ENCODE measurements around the gene XRCC6.
A peak's percentile ranks its signal among the peaks of the same experiment; 100 is the strongest.
"Not testable (repeated sequence)": the region's sequence is repeated elsewhere in the genome, so short reads cannot be mapped to it uniquely, and the experiment has no call there.

Gene XRCC6

DNA sequence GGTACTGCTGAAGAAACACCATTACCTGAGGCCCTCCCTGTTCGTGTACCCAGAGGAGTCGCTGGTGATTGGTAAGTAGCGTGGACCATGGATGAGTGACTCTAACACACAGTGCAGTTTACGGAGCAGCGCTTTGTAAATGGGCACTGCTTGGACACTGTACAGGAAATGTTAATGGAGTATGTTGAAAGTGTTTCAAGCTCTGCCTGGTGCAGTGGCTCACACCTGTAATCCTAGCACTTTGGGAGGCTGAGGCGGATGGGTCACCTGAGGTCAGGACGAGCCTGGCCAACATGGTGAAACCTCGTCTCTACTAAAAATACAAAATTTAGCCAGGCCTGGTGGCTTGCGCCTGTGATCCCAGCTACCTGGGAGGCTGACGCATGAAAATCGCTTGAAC is 29.7 kb downstream of the XRCC6 start:
- no peak for DNase-seq (ENCODE audit: low read depth in 2 of 2)

DNA sequence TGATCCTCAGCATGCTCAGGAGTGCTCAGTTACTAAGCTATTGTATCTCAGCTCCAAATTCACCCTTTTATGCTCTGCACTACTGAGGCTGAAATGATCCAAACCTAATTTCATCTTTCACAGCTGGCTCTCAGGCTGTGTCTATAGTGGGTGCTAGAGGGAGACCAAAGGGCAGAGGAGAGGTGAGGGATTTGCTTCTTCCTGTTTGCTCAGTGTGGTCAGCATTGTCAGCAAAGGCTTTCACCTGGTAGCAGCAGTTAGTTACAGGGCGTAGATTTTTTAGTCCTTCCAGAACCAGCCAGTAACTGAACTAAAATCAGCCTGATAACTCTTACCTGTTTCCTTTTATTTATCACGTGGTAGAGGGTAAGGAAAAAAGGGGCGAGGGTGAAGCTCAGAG is 33.2 kb downstream of the XRCC6 start:
- DNase-seq (ENCODE audit: low read depth in 2 of 2) = no peak

DNA sequence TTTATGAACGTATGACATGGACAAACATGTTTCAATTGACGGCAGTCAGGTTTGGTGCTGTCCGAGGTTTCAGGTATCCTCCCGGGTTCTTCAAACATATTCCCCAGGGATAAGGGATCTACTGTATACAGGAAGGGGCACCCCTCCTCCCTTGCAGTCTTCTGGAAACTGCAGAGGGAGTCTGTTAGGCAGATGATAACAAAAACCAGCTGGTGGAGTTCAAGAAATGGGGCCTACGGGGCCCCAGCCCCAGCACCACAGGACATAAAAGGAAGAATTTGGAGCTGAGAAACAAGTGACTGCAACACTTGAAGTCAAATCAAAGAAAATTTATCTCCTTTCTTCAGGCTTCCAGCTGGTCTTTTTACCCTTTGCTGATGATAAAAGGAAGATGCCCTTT is 35.5 kb downstream of the XRCC6 start:
- DNase-seq (ENCODE audit: low read depth in 2 of 2) = no peak

DNA sequence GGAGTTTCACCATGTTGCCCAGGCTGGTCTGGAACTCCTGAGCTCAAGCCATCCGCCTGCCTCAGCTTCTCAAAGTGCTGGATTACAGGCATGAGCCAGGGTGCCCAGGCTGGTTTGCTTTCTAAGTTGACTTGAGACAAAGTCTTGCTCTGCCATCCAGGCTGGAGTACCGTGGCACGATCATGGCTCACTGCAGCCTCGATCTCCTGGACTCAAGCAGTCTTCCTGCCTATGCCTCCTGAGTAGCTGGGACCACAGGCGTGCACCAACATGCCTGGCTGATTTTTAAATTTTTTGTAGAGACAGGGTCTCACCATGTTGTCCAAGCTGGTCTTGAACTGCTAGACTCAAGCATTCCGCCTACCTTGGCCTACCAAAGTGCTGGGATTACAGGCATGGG is 36.6 kb downstream of the XRCC6 start:
- no peak for DNase-seq (ENCODE audit: low read depth in 2 of 2)

DNA sequence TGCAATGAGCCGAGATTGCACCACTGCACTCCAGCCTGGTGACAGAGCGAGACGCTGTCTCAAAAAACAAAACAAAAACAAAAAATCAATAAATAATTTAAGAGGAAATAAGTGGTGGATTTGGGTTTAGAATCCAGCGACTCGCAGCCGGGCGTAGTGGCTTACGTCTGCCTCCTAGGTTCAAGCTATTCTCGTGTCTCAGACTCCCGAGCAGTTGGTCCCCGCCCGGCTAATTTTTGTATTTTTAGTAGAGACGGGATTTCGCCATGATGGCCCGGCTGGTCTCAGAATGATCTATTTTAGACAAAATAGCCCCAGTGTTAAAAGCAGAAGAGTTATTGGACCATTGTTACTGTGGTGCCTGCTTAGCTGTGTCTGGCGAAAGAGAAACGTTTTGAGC is 37.8 kb downstream of the XRCC6 start:
- DNase-seq (ENCODE audit: low read depth in 2 of 2) = no peak

DNA sequence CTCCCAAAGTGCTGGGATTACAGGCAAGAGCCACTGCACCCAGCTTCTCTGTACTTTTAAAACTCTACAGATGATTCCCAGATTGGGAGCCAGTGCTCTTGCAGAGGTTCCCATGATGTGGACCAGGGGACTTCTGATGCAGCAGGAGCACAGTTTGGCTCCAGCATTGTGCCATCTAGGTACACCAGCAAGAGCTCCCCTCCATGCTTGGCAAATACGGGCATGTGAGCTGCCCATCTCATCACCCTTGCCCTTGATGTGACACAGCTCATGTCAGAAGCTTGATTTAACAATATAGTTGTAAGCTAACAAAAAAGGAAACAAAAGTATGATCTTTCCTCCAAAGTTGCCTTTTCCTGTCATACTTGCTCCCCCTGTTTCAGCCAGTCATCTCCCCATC is 38.8 kb downstream of the XRCC6 start:
- DNase-seq (ENCODE audit: low read depth in 2 of 2) = no peak

DNA sequence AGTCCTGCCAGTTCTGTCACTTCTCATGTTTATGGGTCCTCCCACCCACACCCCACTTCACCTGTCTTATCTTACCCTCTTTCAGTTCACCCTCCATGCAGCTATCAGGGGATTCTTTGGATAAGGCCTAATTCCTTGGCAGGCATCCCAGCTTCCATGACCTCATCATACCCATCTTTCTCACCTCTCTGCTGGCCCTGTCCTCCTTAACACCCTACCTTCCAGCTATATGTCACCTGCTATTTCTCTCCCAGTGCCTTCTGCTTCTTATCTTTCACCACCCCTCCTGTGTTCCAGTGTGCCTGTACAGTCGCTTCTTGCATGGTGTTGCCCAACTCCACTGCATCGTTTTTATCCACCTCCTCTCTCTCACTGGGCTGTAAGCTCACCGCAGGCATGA is 39.3 kb downstream of the XRCC6 start:
- no peak for DNase-seq (ENCODE audit: low read depth in 2 of 2)

DNA sequence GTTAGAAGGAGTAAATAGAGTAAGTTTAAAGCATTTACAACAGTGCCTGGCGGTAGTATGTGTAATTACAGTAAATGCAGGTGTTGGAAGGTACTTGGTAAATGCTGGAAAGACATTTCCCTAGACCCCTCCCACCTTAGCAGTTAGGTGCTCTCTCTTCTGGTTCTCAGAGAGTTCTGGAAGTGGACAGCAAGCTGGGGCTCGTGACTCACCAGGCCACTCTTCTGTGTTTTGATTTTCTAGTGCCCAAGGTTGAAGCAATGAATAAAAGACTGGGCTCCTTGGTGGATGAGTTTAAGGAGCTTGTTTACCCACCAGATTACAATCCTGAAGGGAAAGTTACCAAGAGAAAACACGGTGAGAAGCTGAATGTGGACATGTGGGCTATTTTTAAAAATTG is 40.0 kb downstream of the XRCC6 start:
- no peak for DNase-seq (ENCODE audit: low read depth in 2 of 2)

DNA sequence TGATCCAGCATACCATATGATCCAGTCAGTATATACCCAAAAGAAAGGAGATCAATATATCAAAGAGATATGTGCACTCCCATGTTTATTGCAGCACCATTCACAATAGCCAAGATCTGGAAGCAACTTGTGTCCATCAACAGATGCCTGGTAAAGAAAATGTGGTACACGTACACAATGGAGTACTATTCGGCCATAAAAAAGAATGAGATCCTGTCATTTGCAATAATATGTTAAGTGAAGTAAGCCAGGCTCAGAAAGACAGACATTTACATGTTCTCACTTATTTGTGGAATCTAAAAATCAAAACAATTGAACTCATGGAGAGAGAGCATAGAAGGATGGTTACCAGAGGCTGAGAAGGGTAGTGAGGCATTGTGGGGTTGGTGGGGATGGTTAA is 40.6 kb downstream of the XRCC6 start:
- DNase-seq (ENCODE audit: low read depth in 2 of 2) = no peak

DNA sequence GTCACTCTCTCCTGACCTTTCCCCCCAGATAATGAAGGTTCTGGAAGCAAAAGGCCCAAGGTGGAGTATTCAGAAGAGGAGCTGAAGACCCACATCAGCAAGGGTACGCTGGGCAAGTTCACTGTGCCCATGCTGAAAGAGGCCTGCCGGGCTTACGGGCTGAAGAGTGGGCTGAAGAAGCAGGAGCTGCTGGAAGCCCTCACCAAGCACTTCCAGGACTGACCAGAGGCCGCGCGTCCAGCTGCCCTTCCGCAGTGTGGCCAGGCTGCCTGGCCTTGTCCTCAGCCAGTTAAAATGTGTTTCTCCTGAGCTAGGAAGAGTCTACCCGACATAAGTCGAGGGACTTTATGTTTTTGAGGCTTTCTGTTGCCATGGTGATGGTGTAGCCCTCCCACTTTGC is 42.5 kb downstream of the XRCC6 start:
- not testable (repeated sequence) for DNase-seq (ENCODE audit: low read depth in 2 of 2)

DNA sequence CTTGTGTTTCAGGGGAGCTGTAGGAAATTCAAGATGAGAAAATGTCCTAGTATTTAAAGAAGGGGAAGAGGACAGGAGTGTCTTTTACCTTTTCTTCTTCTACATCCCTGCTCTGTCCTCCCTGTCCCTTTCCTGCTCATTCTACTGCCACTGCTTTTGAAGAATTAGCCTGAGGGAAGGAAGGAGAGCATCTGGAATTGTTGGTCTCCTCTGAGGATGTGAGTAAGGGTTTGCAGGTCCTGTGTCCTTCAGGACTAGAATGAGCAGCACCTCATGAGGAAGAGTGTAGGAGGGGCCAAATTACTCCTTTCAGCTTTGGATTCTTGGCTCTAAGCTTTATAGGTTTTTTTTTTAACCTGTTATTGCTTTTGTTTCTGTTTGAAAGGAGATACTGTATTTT is 43.4 kb downstream of the XRCC6 start:
- DNase-seq (ENCODE audit: low read depth in 2 of 2) = no peak

DNA sequence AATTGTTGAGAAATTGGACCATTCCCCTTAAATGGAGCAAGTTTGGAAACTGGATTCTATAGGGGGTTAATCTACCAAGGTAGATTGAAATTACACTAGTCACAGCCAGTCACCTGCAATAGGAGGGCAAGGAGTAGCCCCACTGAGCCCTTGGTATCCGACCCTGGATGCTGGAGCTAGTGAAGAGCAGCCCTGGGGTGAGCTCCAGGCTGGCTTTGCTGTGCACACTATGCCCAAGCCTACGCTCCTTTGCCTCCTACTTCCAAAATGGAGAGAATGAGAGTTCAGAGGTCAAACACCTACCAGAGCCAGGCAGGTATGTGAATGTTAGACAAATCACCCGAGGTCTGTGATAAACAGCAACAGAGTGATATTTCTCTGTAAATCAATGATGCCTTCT is 43.9 kb downstream of the XRCC6 start:
- no peak for DNase-seq (ENCODE audit: low read depth in 2 of 2)

DNA sequence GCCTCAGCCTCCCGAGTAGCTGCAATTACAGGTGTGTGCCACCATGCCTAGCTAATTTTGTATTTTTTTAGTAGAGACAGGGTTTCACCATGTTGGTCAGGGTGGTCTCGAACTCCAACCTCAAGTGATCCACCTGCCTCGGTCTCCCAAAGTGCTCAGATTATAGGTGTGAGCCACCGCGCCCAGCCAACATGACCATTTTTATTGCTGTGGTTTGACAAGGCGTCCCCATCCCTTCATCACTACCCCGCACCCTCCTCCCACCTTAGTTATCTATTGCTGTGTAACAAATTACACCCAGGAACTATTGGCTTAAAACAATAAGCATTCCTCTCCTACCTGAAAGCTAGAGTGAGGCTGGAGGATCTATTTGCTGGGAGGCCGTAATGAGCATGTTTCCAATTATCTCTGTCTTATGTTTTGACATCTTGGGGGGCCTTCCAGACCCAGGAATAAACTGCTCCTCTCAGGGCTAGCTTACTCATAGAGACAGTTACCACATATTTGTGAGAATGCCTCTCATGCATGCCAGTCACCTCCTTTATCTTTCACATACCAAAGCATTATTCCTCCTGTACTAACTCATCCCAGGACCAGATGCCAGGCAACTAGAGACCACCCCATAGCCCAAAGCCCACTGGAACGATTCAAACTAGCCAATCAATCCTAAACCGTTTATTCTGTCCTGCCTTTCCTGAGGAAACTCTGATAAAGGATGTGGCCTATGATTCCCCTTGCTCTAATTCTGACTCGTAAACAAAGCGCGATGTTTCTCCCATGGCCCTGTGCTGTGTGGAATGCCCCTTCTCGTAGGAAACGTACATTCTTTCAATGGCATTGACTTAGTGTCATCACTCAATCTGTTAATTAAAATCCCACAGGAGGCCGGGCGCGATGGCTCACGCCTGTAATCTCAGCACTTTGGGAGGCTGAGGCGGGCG is 48.1 kb downstream of the XRCC6 start:
- no peak for DNase-seq (ENCODE audit: low read depth in 2 of 2)

DNA sequence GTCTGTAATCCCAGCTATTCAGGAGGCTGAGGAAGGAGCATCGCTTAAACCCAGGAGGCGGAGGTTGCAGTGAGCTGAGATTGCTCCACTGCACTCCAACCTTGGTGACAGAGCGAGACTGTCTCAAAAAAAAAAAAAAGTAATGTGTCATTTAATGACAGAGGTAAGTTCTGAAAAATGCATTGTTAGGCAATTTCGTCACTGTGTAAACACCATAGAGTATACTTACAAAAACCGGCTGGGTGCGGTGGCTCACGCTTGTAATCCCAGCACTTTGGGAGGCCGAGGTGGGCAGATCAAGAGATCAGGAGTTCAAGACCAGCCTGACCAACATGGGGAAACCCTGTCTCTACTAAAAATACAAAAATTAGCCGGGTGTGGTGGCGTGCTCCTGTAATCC is 51.0 kb downstream of the XRCC6 start:
- DNase-seq (ENCODE audit: low read depth in 2 of 2) = not testable (repeated sequence)

DNA sequence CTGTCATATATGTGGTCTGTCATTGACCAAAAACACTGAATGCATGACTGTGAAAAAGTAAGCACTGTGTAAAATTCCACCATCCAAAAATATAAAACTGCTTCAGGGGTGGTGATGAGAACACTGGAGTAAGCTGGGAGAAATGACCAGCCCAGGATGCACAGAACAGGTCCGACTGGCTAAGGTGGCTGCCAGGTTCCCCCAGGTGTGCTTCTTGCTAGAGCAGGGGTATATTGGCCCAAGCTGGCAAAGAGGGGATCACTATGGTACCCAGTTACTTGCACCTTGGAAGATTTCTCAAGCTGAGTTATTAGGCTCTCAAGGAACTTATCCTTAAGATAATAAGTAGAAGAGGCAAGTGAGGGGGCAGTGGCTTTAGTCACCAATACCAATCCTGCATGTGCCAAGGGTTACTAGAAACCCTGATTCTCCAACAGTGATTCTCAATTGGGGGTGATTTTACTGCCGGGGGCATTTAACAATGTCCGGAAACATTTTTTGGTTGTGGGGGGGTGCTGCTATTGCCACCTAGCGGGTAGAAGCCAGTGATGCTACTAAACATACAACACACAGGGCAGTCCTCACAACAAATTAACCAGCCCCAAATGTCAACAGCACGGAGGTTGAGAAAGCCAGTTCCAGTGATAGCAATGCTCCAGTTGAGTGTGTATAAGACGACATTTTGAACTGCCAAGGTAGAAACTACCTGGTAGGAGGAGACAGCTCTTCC is 51.9 kb downstream of the XRCC6 start:
- DNase-seq (ENCODE audit: low read depth in 2 of 2) = no peak

DNA sequence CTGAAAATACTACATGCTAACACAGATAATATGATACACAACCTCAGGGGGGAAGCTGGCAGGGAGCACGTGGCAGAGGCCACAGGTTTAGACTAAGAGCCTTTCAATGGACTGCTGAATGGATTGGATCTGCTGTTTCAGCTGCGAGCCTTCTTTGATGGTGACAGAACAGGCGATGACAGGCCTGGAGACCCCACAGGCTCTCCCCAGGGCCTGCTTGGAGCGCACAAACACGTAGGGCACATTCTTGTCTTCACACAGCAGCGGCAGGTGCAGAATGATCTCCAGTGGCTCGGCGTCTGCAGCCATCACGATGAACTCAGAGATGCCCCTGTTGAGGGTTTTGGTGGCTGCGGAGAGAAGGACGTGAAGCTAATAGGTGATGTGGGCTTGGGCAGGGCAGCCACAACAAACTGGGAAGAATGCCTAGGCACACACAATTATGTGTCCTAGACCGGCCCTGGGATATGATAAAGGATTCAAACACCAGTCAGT is 53.8 kb downstream of the XRCC6 start:
- DNase-seq (ENCODE audit: low read depth in 2 of 2) = no peak

DNA sequence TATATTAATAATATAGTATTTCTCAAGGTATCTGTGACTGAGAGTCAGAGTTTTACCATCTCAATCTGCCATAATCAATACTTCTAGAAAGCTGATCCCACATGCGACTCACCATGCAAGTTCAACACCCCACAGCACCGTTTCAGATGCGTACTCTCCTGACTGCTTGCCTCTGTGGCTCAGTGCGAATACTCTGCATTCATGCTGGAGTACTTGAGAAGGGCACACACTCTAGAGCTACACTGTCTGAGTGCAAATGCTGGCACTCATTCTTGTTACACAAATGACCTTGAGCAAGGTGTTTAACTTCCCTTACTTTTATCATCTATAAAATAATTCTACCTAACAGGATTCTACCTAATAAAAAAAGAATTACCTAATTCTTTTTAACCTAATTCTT is 55.0 kb downstream of the XRCC6 start:
- DNase-seq (ENCODE audit: low read depth in 2 of 2) = no peak

DNA sequence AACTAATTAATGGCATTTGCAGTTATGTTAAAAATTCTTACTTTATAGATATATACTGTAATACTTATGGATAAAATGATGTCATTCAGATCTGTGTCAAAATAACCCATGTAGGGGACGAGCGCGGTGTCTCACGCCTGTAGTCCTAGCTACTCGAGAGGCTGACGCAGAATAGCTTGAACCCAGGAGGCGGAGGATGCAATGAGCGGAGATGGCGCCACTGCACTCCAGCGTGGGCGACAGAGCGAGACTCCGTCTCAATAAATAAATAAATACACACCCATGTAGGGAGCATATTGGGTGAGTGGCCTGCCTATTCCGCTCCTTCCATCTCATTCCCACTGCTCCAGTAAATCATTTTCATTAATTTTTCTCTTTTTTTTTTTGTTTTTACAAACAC is 60.5 kb downstream of the XRCC6 start:
- no peak for DNase-seq (ENCODE audit: low read depth in 2 of 2)

DNA sequence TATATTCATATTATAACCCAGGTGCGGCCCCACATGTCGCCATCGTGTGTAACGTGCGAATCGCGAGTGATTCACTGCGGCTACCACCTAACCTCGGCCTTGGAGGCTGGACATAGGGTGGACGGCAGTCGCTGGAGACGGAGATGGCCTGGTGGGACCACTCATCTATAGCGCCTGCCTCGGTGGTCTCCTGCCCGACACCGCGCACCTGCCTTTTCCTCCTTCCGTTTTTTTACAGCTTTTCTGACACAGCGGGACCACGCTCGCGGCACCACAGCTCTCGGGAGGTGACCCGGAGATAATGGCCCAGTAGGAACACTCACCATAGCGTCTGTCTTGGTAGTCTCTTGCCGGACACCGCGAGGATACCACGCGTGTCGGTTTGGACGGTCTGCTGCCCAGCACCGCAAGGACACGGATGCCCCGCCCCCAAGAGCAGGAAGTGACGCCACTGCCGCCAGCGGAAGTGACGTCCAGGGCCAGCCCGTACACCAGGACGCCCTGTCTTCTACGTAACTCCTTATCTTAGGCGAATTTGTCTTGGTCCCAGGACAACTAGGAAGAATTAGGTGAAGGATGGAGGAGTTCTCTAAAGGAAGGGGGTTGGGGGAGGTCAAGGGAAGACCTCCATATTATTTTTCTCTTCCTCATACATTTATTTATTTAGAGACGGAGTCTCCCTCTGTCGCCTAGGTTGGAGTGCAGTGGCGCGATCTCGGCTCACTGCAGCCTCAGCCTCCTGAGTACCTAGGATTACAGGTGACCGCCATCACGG is 61.1 kb downstream of the XRCC6 start:
- peak; percentile 68 to 83 for DNase-seq (ENCODE audit: low read depth in 2 of 2)

DNA sequence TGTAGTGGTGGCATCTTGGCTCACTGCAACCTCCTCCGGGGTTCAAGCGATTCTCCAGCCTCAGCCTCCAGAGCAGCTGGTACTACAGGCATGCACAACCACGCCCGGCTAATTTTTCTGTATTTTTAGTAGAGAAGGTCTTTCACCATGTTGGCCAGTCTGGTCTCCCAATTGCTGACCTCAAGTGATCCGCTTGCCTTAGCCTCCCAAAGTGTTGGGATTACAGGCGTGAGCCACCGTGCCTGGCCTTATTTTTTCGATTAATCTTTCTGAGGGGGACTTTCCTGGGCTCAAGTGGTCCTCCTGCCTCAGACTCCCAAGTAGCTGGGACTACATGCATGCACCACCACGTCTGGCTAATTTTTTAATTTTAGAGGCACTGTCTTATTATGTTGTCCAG is 62.0 kb downstream of the XRCC6 start:
- DNase-seq (ENCODE audit: low read depth in 2 of 2) = no peak

DNA sequence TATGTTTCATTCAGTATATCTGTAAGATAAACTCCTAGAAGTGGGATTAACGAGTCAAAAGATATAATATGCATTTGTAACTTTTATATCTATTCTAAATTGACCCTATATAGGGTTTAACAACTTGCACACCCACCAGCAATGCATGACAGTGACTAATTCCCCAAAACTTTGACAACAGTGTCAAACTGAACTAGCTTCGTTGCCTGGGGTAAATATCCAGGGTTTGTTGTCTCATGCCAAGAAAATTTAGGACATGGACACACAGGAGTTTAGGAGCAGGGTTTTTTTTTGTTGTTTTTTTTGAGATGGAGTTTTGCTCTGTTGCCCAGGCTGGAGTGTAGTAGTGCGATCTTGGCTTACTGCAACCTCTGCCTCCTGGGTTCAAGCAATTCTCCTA is 62.5 kb downstream of the XRCC6 start:
- no peak for DNase-seq (ENCODE audit: low read depth in 2 of 2)

DNA sequence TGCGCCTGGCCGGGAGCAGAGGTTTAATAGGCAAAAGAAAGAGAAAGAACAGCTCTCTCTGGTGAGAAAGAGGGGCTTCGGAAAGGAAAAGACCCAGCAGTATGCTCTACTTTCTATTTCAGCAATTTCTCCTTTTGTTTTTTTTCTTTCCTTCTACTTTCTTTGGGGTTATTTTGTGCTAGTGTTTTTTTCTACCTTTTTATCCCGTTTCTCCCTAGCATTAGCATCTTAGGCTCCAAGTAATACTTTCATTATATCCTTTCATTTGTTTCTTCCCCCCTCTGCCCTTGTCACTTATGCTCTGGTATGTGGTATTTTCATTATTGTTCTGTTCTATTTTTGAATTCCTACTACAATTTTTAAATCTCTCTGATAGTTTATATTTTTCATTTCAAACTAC is 63.1 kb downstream of the XRCC6 start:
- no peak for DNase-seq (ENCODE audit: low read depth in 2 of 2)

Data from stimulated activated CD4-positive, alpha-beta T cell treated with anti-CD3 and anti-CD28 coated beads, Interleukin-12 subunit alpha, Interleukin-12 subunit beta, amount 100 ng/mL, for 24 hours (primary cell).